CD14-positive monocyte (primary cell): ENCODE data around the gene PSMD12. TPM values are rescaled to one million over a fixed set of nuclear protein-coding genes. Genes with fewer than 3 reads are reported as not detected.

Experiments used
- DNase-seq, 3 donors: peaks; one replicate each; pipeline ENCODE4 v3.0.0-alpha.2; 2011 to 2022
- H2AFZ ChIP-seq: 2 replicates; pipeline ENCODE4 v1.6.0; 2012; ENCODE audit warnings: mild to moderate bottlenecking, low read depth, low read length, inconsistent platforms; ENCODE audit not compliant: insufficient read depth, poor library complexity, severe bottlenecking
- H3K27ac ChIP-seq, 2 donors: 1 replicate in 1 of 2; 2 replicates in 1 of 2; pipeline ENCODE4 v1.5.1; 2012 to 2013; ENCODE audit warnings: low read length in 2 of 2, control low read depth in 1 of 2, inconsistent platforms in 1 of 2, low read depth in 1 of 2, mild to moderate bottlenecking in 1 of 2
- H3K27me3 ChIP-seq, 2 donors: one replicate each; pipeline versions ENCODE4 v1.6.0 to v1.6.1; 2011 to 2013; ENCODE audit warnings: low read length in 2 of 2; ENCODE audit not compliant: control insufficient read depth in 2 of 2, insufficient read depth in 2 of 2
- H3K36me3 ChIP-seq, 2 donors: replicated peaks in 1 of 2; 1 replicate in 1 of 2; 2 replicates in 1 of 2; pipeline versions ENCODE4 v1.5.1 to v1.6.1; 2012 to 2013; ENCODE audit warnings: low read length in 2 of 2, control low read depth in 1 of 2, inconsistent platforms in 1 of 2, mild to moderate bottlenecking in 1 of 2; ENCODE audit not compliant: insufficient read depth in 2 of 2, control insufficient read depth in 1 of 2
- H3K4me1 ChIP-seq, 2 donors: 1 replicate in 1 of 2; 2 replicates in 1 of 2; pipeline versions ENCODE4 v1.5.1 to v1.6.1; 2012 to 2013; ENCODE audit warnings: low read length in 2 of 2, control low read depth in 1 of 2, inconsistent platforms in 1 of 2, mild to moderate bottlenecking in 1 of 2, moderate library complexity in 1 of 2; ENCODE audit not compliant: insufficient read depth in 2 of 2, control insufficient read depth in 1 of 2
- H3K4me2 ChIP-seq: replicated peaks from 2 replicates; pipeline ENCODE3; 2012; ENCODE audit warnings: low read length, moderate library complexity, mild to moderate bottlenecking; ENCODE audit not compliant: poor library complexity, severe bottlenecking; ENCODE audit errors: extremely low read depth
- H3K4me3 ChIP-seq, 3 experiments: fragments of 200-600 bp in 1 of 3; sonication (generic) in 1 of 3; replicated peaks in 1 of 3; 1 replicate in 2 of 3; 2 replicates in 1 of 3; pipeline ENCODE4 v1.5.1; 2011 to 2013; ENCODE audit warnings: low read length in 3 of 3, mild to moderate bottlenecking in 3 of 3, control low read depth in 2 of 3, low read depth in 2 of 3, inconsistent platforms in 1 of 3, moderate library complexity in 1 of 3
- H3K79me2 ChIP-seq: 2 replicates; pipeline ENCODE4 v1.6.0; 2012; ENCODE audit warnings: mild to moderate bottlenecking, control low read depth, inconsistent platforms, low read length, moderate library complexity; ENCODE audit not compliant: insufficient read depth
- H3K9ac ChIP-seq: 2 replicates; pipeline ENCODE4 v1.6.0; 2017; ENCODE audit warnings: low read length, mild to moderate bottlenecking; ENCODE audit not compliant: insufficient read depth, poor library complexity, severe bottlenecking
- H3K9me3 ChIP-seq, 2 donors: replicated peaks in 1 of 2; 1 replicate in 1 of 2; 2 replicates in 1 of 2; pipeline versions ENCODE4 v1.5.1 to v1.6.1; 2012 to 2013; ENCODE audit warnings: low read length in 2 of 2, control low read depth in 1 of 2; ENCODE audit not compliant: control insufficient read depth in 1 of 2, insufficient read depth in 1 of 2
- H4K20me1 ChIP-seq: 2 replicates; pipeline ENCODE4 v1.6.0; 2012; ENCODE audit warnings: mild to moderate bottlenecking, low read length, control low read depth, moderate library complexity; ENCODE audit not compliant: insufficient read depth
- H3K27ac Mint-ChIP-seq, 7 donors: one replicate each; pipeline ENCODE4 v1.8.0; 2020; ENCODE audit warnings: mild to moderate bottlenecking in 7 of 7, mixed read lengths in 7 of 7, moderate library complexity in 6 of 7, inconsistent platforms in 2 of 7
- H3K27me3 Mint-ChIP-seq, 3 donors: one replicate each; pipeline ENCODE4 v1.8.0; 2021 to 2022; ENCODE audit warnings: low read depth in 3 of 3, mild to moderate bottlenecking in 3 of 3, mixed read lengths in 3 of 3, moderate library complexity in 3 of 3, inconsistent platforms in 1 of 3
- H3K36me3 Mint-ChIP-seq, 2 donors: one replicate each; pipeline ENCODE4 v1.8.0; 2020; ENCODE audit warnings: mixed read lengths in 2 of 2, inconsistent platforms in 1 of 2, mild to moderate bottlenecking in 1 of 2
- H3K4me1 Mint-ChIP-seq: one replicate; pipeline ENCODE4 v1.8.0; 2020; ENCODE audit warnings: mild to moderate bottlenecking, mixed read lengths
- H3K4me3 Mint-ChIP-seq, 2 donors: one replicate each; pipeline ENCODE4 v1.8.0; 2020; ENCODE audit warnings: mild to moderate bottlenecking in 2 of 2, mixed read lengths in 2 of 2, moderate library complexity in 1 of 2
- H3K9me3 Mint-ChIP-seq, 7 donors: one replicate each; pipeline ENCODE4 v1.8.0; 2020 to 2022; ENCODE audit warnings: mixed read lengths in 7 of 7, mild to moderate bottlenecking in 6 of 7, moderate library complexity in 6 of 7, inconsistent platforms in 2 of 7
- WGBS: methylation state at CpG from one replicate; pipeline ENCODE4 v1.1.5; 2013; ENCODE audit warnings: missing lambda C conversion rate; ENCODE audit not compliant: insufficient coverage; 5-methylcytosine and 5-hydroxymethylcytosine counted together
- intact Hi-C, 2 donors: fragments of 100-400 bp; cut with micrococcal nuclease; formaldehyde crosslinking; loops; one replicate each; pipeline versions ENCODE4 v1.15.0 to v1.15.1; 2023
- polyA plus RNA-seq, 3 donors: library from polyadenylated mRNA; depleted of rRNA in 1 of 3; unstranded in 2 of 3; stranded (reverse) in 1 of 3; fragments of 300-500 nt in 2 of 3; fragments of >200 nt in 1 of 3; fragmentation: Illumina TruSeq in 2 of 3; gene quantifications; 1 replicate in 2 of 3; 2 replicates in 1 of 3; pipeline ENCODE4 v1.2.3, GENCODE V29; 2012 to 2021
- TF ChIP-seq, protein P1 (sequence below): fragments of 200-600 bp; IDR thresholded peaks from one replicate; pipeline ENCODE4 v1.8.0; 2022; ENCODE audit warnings: antibody characterized with exemption, mild to moderate bottlenecking

Gene PSMD12
- polyA plus RNA-seq, 3 donors, result 16.2 to 30.7 (median 17.8) TPM

DNA sequence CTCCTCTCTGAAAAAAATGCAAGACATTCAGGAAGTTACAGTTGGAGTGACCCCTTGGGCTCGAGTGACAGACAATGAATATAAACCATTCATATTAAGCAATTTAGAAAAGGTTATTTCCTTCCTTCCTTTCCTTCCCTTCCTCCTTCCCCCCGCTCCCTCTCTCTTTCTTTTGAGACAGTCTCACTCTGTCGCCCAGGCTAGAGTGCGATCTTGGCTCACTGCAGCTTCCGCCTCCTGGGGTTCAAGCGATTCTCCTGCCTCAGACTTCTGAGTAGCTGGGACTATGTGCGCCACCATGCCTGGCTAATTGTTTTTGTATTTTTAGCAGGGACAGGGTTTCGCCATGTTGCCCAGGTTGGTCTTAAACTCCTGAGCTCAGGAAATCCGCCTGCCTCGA is 13.2 kb downstream of the PSMD12 start:
- Histone ChIP-seq H3K4me1 (peaks cover 43 to 44% of the 10 kb centered on the region in 2 donors), H4K20me1 (peaks cover 56% of the 10 kb centered on the region), H3K27me3 (no peaks in the 10 kb centered on the region), H3K79me2 (peaks cover 61% of the 10 kb centered on the region), H2AFZ (no peak overlapping the region), H3K27ac (peak overlapping the region; percentile 68 to 78), H3K9ac (no peak overlapping the region), H3K4me3 (peak overlapping the region in 1 of 3 experiments; percentile 18), H3K9me3 (no peaks in the 10 kb centered on the region), H3K4me2 (peak overlapping the region; percentile 31), H3K36me3 (peaks cover 54 to 55% of the 10 kb centered on the region in 2 donors)
- Mint-ChIP-seq H3K4me1 (peaks cover 41% of the 10 kb centered on the region), H3K27ac (peak overlapping the region; percentile 87 to 97 (median 96)), H3K4me3 (no peak overlapping the region), H3K36me3 (peaks cover 42 to 79% of the 10 kb centered on the region in 2 donors), H3K9me3 (no peaks in the 10 kb centered on the region), H3K27me3 (peaks cover 0 to 2% (median 0%) of the 10 kb centered on the region in 3 donors)
- WGBS, result 100% methylated on average over 1 of the region's 10 CpGs
- peak in 2 of 3 donors; percentile 29 to 35 for DNase-seq
- TF ChIP-seq, protein P1, sequence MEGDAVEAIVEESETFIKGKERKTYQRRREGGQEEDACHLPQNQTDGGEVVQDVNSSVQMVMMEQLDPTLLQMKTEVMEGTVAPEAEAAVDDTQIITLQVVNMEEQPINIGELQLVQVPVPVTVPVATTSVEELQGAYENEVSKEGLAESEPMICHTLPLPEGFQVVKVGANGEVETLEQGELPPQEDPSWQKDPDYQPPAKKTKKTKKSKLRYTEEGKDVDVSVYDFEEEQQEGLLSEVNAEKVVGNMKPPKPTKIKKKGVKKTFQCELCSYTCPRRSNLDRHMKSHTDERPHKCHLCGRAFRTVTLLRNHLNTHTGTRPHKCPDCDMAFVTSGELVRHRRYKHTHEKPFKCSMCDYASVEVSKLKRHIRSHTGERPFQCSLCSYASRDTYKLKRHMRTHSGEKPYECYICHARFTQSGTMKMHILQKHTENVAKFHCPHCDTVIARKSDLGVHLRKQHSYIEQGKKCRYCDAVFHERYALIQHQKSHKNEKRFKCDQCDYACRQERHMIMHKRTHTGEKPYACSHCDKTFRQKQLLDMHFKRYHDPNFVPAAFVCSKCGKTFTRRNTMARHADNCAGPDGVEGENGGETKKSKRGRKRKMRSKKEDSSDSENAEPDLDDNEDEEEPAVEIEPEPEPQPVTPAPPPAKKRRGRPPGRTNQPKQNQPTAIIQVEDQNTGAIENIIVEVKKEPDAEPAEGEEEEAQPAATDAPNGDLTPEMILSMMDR, result no peak
- intact Hi-C loops, result no loop called here

- Histone ChIP-seq H2AFZ (no peak overlapping the region), H3K4me1 (peaks cover 26% of the 10 kb centered on the region in 2 donors), H3K36me3 (peaks cover 67 to 75% of the 10 kb centered on the region in 2 donors), H3K4me2 (no peak overlapping the region), H3K79me2 (peaks cover 33% of the 10 kb centered on the region), H3K9ac (no peak overlapping the region), H4K20me1 (peaks cover 39% of the 10 kb centered on the region), H3K27ac (no peak overlapping the region), H3K27me3 (no peaks in the 10 kb centered on the region), H3K9me3 (no peaks in the 10 kb centered on the region), H3K4me3 (no peak overlapping the region)
- Mint-ChIP-seq H3K27ac (no peak overlapping the region), H3K27me3 (no peaks in the 10 kb centered on the region), H3K36me3 (peaks cover 57 to 81% of the 10 kb centered on the region in 2 donors), H3K9me3 (no peaks in the 10 kb centered on the region), H3K4me1 (peaks cover 24% of the 10 kb centered on the region), H3K4me3 (no peak overlapping the region)
- DNase-seq, result no peak
- TF ChIP-seq, protein P1, result no peak
- WGBS, result no CpG with 5 or more reads among the region's 1 CpG
- intact Hi-C loops, result no loop called here
These were observed 17.0 kb downstream of the PSMD12 start for GRCh38 chr17:67349420-67349819.
